ENCODE results near the gene C17orf78. TPM values are rescaled to one million over a fixed set of nuclear protein-coding genes. Genes with fewer than 3 reads are reported as not detected.

The C17orf78 gene
- total RNA-seq, 2 experiments from 2014 or later = not detected

- DNase-seq (no peak), ATAC-seq (no peak)
- Mint-ChIP-seq H3K27ac (peak overlapping the region; percentile 97), H3K27me3 (no peaks in the 10 kb centered on the region), H3K9me3 (no peaks in the 10 kb centered on the region), H3K4me3 (no peak overlapping the region), H3K36me3 (ENCODE audit: low read depth) (peaks cover 53% of the 10 kb centered on the region), H3K4me1 (ENCODE audit: low read depth) (peaks cover 34% of the 10 kb centered on the region)
- intact Hi-C loops (cut with micrococcal nuclease) = no loop called here
- ChIA-PET CTCF (interaction anchor here (1.4 kb wide), 1 partner anchor 24 kb away, joined by 6 read pairs; no protein-coding TSS in a partner anchor), POLR2A (interaction anchor here (0.6 to 1.5 kb wide), 2 partner anchors 21 to 72 kb away, joined by 5 to 14 read pairs; partner anchors contain the start of gene TADA2A)
- TF ChIP-seq, protein P1, sequence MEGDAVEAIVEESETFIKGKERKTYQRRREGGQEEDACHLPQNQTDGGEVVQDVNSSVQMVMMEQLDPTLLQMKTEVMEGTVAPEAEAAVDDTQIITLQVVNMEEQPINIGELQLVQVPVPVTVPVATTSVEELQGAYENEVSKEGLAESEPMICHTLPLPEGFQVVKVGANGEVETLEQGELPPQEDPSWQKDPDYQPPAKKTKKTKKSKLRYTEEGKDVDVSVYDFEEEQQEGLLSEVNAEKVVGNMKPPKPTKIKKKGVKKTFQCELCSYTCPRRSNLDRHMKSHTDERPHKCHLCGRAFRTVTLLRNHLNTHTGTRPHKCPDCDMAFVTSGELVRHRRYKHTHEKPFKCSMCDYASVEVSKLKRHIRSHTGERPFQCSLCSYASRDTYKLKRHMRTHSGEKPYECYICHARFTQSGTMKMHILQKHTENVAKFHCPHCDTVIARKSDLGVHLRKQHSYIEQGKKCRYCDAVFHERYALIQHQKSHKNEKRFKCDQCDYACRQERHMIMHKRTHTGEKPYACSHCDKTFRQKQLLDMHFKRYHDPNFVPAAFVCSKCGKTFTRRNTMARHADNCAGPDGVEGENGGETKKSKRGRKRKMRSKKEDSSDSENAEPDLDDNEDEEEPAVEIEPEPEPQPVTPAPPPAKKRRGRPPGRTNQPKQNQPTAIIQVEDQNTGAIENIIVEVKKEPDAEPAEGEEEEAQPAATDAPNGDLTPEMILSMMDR (IDR thresholded peaks at IDR 0.05) = no peak
Measured at GRCh38 chr17:37429039-37429438, 53.3 kb downstream of the C17orf78 start.

GRCh38 chr17:37429453-37429852 lies 53.7 kb downstream of the C17orf78 start:
- peak overlapping the region; percentile 97 for H3K27ac Mint-ChIP-seq
- peaks cover 56% of the 10 kb centered on the region for H3K36me3 Mint-ChIP-seq (ENCODE audit: low read depth)
- no peaks in the 10 kb centered on the region for H3K27me3 Mint-ChIP-seq
- no peak for DNase-seq
- H3K4me1 Mint-ChIP-seq (ENCODE audit: low read depth) = peaks cover 34% of the 10 kb centered on the region
- TF ChIP-seq, protein P1 (IDR thresholded peaks at IDR 0.05) = no peak
- no peaks in the 10 kb centered on the region for H3K9me3 Mint-ChIP-seq
- ChIA-PET POLR2A (interaction anchor here (1.1 to 1.5 kb wide), 7 partner anchors 10 to 56 kb away, joined by 3 to 14 read pairs (median 5); partner anchors contain the start of gene TADA2A), CTCF (interaction anchor here (1.0 to 1.4 kb wide), 7 partner anchors 9 to 180 kb away, joined by 3 to 7 read pairs (median 4); partner anchors contain the start of gene SYNRG)
- H3K4me3 Mint-ChIP-seq = peak overlapping the region; percentile 52
- intact Hi-C loops (cut with micrococcal nuclease) = no loop called here
- ATAC-seq = no peak

DNA sequence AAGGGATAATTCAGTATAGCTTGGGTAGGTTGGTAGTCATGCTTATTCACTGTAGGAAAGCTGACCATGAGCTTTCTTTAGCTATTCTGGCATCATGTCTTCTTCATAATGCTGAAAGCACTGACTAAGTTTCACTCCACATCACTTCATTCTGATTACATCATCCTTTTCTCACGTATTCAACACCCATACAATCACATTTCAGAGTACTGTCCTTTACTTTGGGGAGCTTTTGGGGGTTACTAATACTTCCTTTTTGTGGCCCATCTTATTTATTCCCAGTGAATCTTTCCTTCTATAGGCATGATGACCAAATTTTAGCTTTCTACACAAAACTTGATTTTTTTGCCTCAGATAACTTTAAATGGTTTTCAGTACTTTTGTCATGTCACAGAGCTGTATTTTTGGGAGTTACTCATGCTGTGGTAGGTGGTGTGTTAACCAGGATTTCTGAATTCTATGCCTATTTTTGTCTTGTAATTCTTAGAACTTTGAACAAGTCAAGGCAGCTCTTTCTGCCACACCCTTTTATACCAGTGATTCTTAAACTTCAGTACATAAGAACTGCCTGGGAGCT lies 54.4 kb downstream of the C17orf78 start:
- Mint-ChIP-seq H3K4me1 (ENCODE audit: low read depth) (peaks cover 34% of the 10 kb centered on the region), H3K9me3 (no peaks in the 10 kb centered on the region), H3K27me3 (no peaks in the 10 kb centered on the region), H3K4me3 (peak overlapping the region; percentile 52), H3K27ac (peak overlapping the region; percentile 97), H3K36me3 (ENCODE audit: low read depth) (peaks cover 52% of the 10 kb centered on the region)
- ChIA-PET CTCF (interaction anchor here (1.0 to 1.4 kb wide), 7 partner anchors 8 to 179 kb away, joined by 3 to 7 read pairs (median 4); partner anchors contain the start of gene SYNRG), POLR2A (interaction anchor here (1.1 to 1.5 kb wide), 7 partner anchors 10 to 57 kb away, joined by 3 to 14 read pairs (median 5); partner anchors contain the start of gene TADA2A)
- intact Hi-C loops (cut with micrococcal nuclease) = no loop called here
- DNase-seq (peak; percentile 12), ATAC-seq (peak; percentile 91)
- TF ChIP-seq, protein P1 (IDR thresholded peaks at IDR 0.05) = no peak

DNA sequence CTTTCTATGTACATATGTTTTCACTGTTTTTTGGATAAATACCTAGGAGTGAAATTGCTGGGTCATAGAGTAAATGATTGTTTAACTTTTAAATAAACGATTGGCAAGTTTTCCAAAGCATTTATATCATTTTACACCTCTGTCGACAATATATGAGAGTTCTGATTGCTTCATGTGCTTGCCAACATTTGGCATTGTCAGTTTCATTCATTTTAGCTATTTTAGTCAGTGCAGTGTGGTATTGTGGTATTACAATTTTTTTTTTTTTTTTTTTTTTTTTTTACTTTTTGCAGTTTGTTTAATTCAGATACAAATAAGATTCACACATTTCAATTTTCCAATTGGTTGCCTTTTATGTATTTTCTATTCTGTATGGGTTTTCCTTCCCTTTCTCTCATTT lies 56.9 kb downstream of the C17orf78 start:
- Mint-ChIP-seq H3K4me3 (no peak overlapping the region), H3K9me3 (no peaks in the 10 kb centered on the region), H3K27me3 (no peaks in the 10 kb centered on the region), H3K36me3 (ENCODE audit: low read depth) (peaks cover 41% of the 10 kb centered on the region), H3K4me1 (ENCODE audit: low read depth) (peaks cover 34% of the 10 kb centered on the region), H3K27ac (no peak overlapping the region)
- intact Hi-C loops (cut with micrococcal nuclease) = no loop called here
- no peak for ATAC-seq
- ChIA-PET POLR2A (no interaction called here), CTCF (interaction anchor here (1.0 to 1.5 kb wide), 2 partner anchors 24 to 59 kb away, joined by 3 read pairs; no protein-coding TSS in a partner anchor)
- DNase-seq = no peak
- TF ChIP-seq, protein P1 (IDR thresholded peaks at IDR 0.05) = no peak

GRCh38 chr17:37438141-37438540 lies 62.4 kb downstream of the C17orf78 start:
- intact Hi-C loops (cut with micrococcal nuclease) = no loop called here
- Mint-ChIP-seq H3K27me3 (no peaks in the 10 kb centered on the region), H3K27ac (no peak overlapping the region), H3K9me3 (no peaks in the 10 kb centered on the region), H3K4me3 (no peak overlapping the region), H3K36me3 (ENCODE audit: low read depth) (peaks cover 41% of the 10 kb centered on the region), H3K4me1 (ENCODE audit: low read depth) (no peaks in the 10 kb centered on the region)
- CTCF ChIA-PET = interaction anchor here (0.9 to 3.5 kb wide), 8 partner anchors 8 to 792 kb away, joined by 3 to 16 read pairs (median 4); no protein-coding TSS in a partner anchor
- TF ChIP-seq, protein P1 (IDR thresholded peaks at IDR 0.05) = no peak
- POLR2A ChIA-PET = interaction anchor here (0.5 to 0.9 kb wide), 2 partner anchors 13 to 95 kb away, joined by 3 read pairs; no protein-coding TSS in a partner anchor
- DNase-seq (no peak), ATAC-seq (no peak)
